ENCODE results near the gene LRRC1.

DNA sequence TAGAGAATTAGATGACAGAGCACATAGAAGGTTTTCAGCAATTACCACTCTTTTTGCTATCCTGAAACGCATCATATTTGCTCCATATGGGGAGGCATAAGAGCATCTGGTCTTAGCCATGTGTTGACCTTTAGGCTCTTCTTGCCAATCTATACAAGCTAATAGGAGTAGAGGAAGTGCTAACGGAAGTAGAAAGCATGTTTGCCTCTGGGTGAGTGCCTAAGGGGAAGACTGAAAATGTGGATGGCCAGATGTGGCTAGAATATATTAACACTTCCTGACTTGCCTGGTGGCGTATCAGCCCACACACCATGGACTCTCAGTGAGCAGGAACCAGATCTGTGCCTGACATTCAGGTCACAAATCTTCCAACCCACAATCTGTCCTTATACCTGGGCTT lies 136.3 kb downstream of the LRRC1 start:
- TF ChIP-seq, protein P1, sequence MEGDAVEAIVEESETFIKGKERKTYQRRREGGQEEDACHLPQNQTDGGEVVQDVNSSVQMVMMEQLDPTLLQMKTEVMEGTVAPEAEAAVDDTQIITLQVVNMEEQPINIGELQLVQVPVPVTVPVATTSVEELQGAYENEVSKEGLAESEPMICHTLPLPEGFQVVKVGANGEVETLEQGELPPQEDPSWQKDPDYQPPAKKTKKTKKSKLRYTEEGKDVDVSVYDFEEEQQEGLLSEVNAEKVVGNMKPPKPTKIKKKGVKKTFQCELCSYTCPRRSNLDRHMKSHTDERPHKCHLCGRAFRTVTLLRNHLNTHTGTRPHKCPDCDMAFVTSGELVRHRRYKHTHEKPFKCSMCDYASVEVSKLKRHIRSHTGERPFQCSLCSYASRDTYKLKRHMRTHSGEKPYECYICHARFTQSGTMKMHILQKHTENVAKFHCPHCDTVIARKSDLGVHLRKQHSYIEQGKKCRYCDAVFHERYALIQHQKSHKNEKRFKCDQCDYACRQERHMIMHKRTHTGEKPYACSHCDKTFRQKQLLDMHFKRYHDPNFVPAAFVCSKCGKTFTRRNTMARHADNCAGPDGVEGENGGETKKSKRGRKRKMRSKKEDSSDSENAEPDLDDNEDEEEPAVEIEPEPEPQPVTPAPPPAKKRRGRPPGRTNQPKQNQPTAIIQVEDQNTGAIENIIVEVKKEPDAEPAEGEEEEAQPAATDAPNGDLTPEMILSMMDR (IDR thresholded peaks at IDR 0.05): no peak
- no peak for TF ChIP-seq POLR2A (IDR thresholded peaks at IDR 0.05)
- no peak for TF ChIP-seq POLR2AphosphoS5 (IDR thresholded peaks at IDR 0.05)
- TF ChIP-seq EP300 (IDR thresholded peaks at IDR 0.05; ENCODE audit: low read depth): no peak
